Measurements from ENCODE around the gene FBXL7. TPM values are rescaled to one million over a fixed set of nuclear protein-coding genes. Genes with fewer than 3 reads are reported as not detected.

Gene FBXL7
- total and polyA plus RNA-seq, 2 donors (not counting 3 experiments of a cell fraction or from before 2014, with no cell fraction given), result 23.5 to 32.2 TPM

- H3K9me1 ChIP-seq (replicated peaks; ENCODE audit: control insufficient read depth, extremely low read depth, insufficient read depth, low read length), result no peaks in the 10 kb centered on the region
- H2AFZ ChIP-seq (ENCODE audit: low read depth, low read length), result no peak overlapping the region
- FAIRE-seq (no peak), DNase-seq (ENCODE audit: low read depth, low spot score) (no peak)
- peaks cover 2% of the 10 kb centered on the region for H4K20me1 ChIP-seq (replicated peaks; ENCODE audit: control insufficient read depth, extremely low read depth, insufficient read depth, low read length)
- POLR2A ChIA-PET, result no interaction called here
- no peak overlapping the region for H3K27ac ChIP-seq (ENCODE audit: insufficient read depth, low read depth, low read length)
- H3K9ac ChIP-seq (replicated peaks; ENCODE audit: extremely low read depth, insufficient read depth, low read length), result no peak overlapping the region
- peaks cover 2% of the 10 kb centered on the region for H3K79me2 ChIP-seq (ENCODE audit: control insufficient read depth, insufficient read depth, low read length)
- dilution Hi-C loops (cut with MboI; ENCODE audit: extremely low pct_ligation_motif_present, low sequenced_read_pairs), result no loop called here
- no peaks in the 10 kb centered on the region for H3K36me3 ChIP-seq (ENCODE audit: control insufficient read depth in 2 of 2, extremely low read depth in 1 of 2, insufficient read depth in 2 of 2, low read length in 2 of 2)
- intact Hi-C loops (cut with micrococcal nuclease), result no loop called here
- no peak overlapping the region for H3K4me3 ChIP-seq (replicated peaks in 1 of 3; ENCODE audit: insufficient read depth in 1 of 3, low read depth in 1 of 3, low read length in 3 of 3)
- CTCF ChIA-PET, result no interaction called here
- BruUV-seq (replicated peaks), result no TSS peak
- H3K9me3 ChIP-seq (replicated peaks; ENCODE audit: control insufficient read depth, insufficient read depth, low read length), result no peaks in the 10 kb centered on the region
- H3K4me1 ChIP-seq (ENCODE audit: control insufficient read depth, extremely low read depth, insufficient read depth, low read length), result no peaks in the 10 kb centered on the region
- H3K4me2 ChIP-seq (ENCODE audit: insufficient read depth, low read length), result no peak overlapping the region
- no peaks in the 10 kb centered on the region for H3K27me3 ChIP-seq (ENCODE audit: control insufficient read depth in 2 of 2, insufficient read depth in 2 of 2, low read length in 2 of 2)
- TF ChIP-seq MYC (IDR thresholded peaks at IDR 0.05; ENCODE audit: low read depth, low read length), result no peak
- no peak for TF ChIP-seq JUN (IDR thresholded peaks at IDR 0.05; ENCODE audit: borderline replicate concordance, insufficient read depth, insufficient read length, low read depth)
- no peak for TF ChIP-seq MAX (IDR thresholded peaks at IDR 0.05; ENCODE audit: insufficient read depth, insufficient read length)
- no peak for TF ChIP-seq GATA2 (IDR thresholded peaks at IDR 0.05; ENCODE audit: insufficient read depth, insufficient read length, low read depth, low read length)
- TF ChIP-seq EZH2 (IDR thresholded peaks at IDR 0.05; ENCODE audit: borderline replicate concordance, low read depth, low read length, severe bottlenecking), result no peak
- TF ChIP-seq, protein P1, sequence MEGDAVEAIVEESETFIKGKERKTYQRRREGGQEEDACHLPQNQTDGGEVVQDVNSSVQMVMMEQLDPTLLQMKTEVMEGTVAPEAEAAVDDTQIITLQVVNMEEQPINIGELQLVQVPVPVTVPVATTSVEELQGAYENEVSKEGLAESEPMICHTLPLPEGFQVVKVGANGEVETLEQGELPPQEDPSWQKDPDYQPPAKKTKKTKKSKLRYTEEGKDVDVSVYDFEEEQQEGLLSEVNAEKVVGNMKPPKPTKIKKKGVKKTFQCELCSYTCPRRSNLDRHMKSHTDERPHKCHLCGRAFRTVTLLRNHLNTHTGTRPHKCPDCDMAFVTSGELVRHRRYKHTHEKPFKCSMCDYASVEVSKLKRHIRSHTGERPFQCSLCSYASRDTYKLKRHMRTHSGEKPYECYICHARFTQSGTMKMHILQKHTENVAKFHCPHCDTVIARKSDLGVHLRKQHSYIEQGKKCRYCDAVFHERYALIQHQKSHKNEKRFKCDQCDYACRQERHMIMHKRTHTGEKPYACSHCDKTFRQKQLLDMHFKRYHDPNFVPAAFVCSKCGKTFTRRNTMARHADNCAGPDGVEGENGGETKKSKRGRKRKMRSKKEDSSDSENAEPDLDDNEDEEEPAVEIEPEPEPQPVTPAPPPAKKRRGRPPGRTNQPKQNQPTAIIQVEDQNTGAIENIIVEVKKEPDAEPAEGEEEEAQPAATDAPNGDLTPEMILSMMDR (IDR thresholded peaks at IDR 0.05; ENCODE audit: extremely low read depth in 1 of 2, insufficient read depth in 1 of 2, low read depth in 1 of 2, low read length in 2 of 2), result no peak
- TF ChIP-seq POLR2A (IDR thresholded peaks at IDR 0.05; ENCODE audit: low read depth, low read length), result no peak
- no peak for TF ChIP-seq POLR2AphosphoS5 (IDR thresholded peaks at IDR 0.05; ENCODE audit: insufficient read depth, low read depth, low read length)
- no peak for TF ChIP-seq FOS (IDR thresholded peaks at IDR 0.05; ENCODE audit: borderline replicate concordance, insufficient read depth, low read length)
Measured at GRCh38 chr5:15703901-15704300, 203.9 kb downstream of the FBXL7 start.

Data from endothelial cell of umbilical vein (primary cell).